Muscle layer of colon (tissue), 2 donors: ENCODE results near the gene NOC4L.

ENCODE experiments used
- H3K27ac ChIP-seq: one replicate; pipeline ENCODE4 v1.7.0; 2013; ENCODE audit warnings: low read depth, mild to moderate bottlenecking, low read length, moderate library complexity
- H3K27me3 ChIP-seq, 2 donors: one replicate each; pipeline ENCODE4 v1.7.0; 2013; ENCODE audit warnings: low read length in 2 of 2, mild to moderate bottlenecking in 2 of 2; ENCODE audit not compliant: insufficient read depth in 2 of 2, control insufficient read depth in 1 of 2
- H3K36me3 ChIP-seq: one replicate; pipeline ENCODE4 v1.7.0; 2013; ENCODE audit warnings: mild to moderate bottlenecking, low read length; ENCODE audit not compliant: insufficient read depth
- H3K4me1 ChIP-seq: one replicate; pipeline ENCODE4 v1.7.0; 2013; ENCODE audit warnings: mild to moderate bottlenecking, low read length; ENCODE audit not compliant: insufficient read depth
- H3K4me3 ChIP-seq, 2 donors: one replicate each; pipeline ENCODE4 v1.7.0; 2013; ENCODE audit warnings: low read length in 2 of 2, low read depth in 1 of 2, mild to moderate bottlenecking in 1 of 2, moderate library complexity in 1 of 2
- H3K9ac ChIP-seq: one replicate; pipeline ENCODE4 v1.7.0; 2013; ENCODE audit warnings: low read length
- H3K9me3 ChIP-seq: one replicate; pipeline ENCODE4 v1.7.0; 2013; ENCODE audit warnings: mild to moderate bottlenecking, low read length
- donor health status: abdominal sarcoma.
- donor health status: Adenocarcinoma of cecum.

The NOC4L gene

GRCh38 chr12:132201391-132202120 lies 57.3 kb downstream of the NOC4L start:
- Histone ChIP-seq H3K27me3 (peaks cover 17 to 37% of the 10 kb centered on the region in 2 donors), H3K36me3 (no peaks in the 10 kb centered on the region), H3K9me3 (no peaks in the 10 kb centered on the region), H3K4me3 (no peak overlapping the region), H3K4me1 (no peaks in the 10 kb centered on the region), H3K9ac (no peak overlapping the region), H3K27ac (no peak overlapping the region)
